GM23338 (cell line): ENCODE measurements around the gene CYFIP2.

Experiments used
- EZH2 ChIP-seq: fragments of 200-600 bp; sonication (generic); IDR thresholded peaks from one replicate; pipeline ENCODE4 v1.8.0; 2017; ENCODE audit warnings: antibody characterized with exemption, mild to moderate bottlenecking, low read depth; ENCODE audit not compliant: unreplicated experiment
- POLR2AphosphoS5 ChIP-seq: IDR thresholded peaks from 2 replicates; pipeline ENCODE4 v1.6.1; 2016; ENCODE audit warnings: antibody characterized with exemption, low read depth
- TF ChIP-seq, protein P1 (sequence below), 2 experiments: fragments of 200-600 bp in 1 of 2; sonication (generic) in 1 of 2; conservative IDR thresholded peaks; 2 replicates each; pipeline versions ENCODE4 v1.5.1 to v1.6.1; 2016 to 2017; ENCODE audit warnings: antibody characterized with exemption in 2 of 2, low read depth in 2 of 2, mild to moderate bottlenecking in 2 of 2, moderate library complexity in 1 of 2

DNA sequence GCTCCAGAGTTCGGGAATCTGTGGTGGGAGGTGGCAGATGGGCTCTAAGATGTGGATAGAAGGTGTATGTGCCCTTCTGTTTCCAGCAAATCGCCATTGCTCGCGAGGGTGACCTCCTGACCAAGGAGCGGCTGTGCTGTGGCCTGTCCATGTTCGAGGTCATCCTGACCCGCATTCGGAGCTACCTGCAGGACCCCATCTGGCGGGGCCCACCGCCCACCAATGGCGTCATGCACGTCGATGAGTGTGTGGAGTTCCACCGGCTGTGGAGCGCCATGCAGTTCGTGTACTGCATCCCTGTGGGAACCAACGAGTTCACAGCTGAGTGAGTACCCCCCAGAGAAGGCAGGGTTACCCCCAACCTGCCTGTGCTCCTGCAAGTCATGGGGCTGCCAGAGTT lies 123.2 kb downstream of the CYFIP2 start:
- TF ChIP-seq EZH2 (no peak), POLR2AphosphoS5 (no peak)
- TF ChIP-seq, protein P1, sequence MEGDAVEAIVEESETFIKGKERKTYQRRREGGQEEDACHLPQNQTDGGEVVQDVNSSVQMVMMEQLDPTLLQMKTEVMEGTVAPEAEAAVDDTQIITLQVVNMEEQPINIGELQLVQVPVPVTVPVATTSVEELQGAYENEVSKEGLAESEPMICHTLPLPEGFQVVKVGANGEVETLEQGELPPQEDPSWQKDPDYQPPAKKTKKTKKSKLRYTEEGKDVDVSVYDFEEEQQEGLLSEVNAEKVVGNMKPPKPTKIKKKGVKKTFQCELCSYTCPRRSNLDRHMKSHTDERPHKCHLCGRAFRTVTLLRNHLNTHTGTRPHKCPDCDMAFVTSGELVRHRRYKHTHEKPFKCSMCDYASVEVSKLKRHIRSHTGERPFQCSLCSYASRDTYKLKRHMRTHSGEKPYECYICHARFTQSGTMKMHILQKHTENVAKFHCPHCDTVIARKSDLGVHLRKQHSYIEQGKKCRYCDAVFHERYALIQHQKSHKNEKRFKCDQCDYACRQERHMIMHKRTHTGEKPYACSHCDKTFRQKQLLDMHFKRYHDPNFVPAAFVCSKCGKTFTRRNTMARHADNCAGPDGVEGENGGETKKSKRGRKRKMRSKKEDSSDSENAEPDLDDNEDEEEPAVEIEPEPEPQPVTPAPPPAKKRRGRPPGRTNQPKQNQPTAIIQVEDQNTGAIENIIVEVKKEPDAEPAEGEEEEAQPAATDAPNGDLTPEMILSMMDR (conservative IDR thresholded peaks at IDR 0.05; ENCODE audit: low read depth in 2 of 2) = no peak
